Fibroblast of lung (primary cell): Measurements from ENCODE around the gene AZU1.

Experiments used
- EZH2 ChIP-seq: IDR thresholded peaks from 2 replicates; pipeline ENCODE4 v1.5.1; 2012; ENCODE audit warnings: low read length, control low read depth, mild to moderate bottlenecking; ENCODE audit errors: missing control alignments
- TF ChIP-seq, protein P1 (sequence below), 2 donors: IDR thresholded peaks in 1 of 2; conservative IDR thresholded peaks in 1 of 2; 1 replicate in 1 of 2; 2 replicates in 1 of 2; pipeline ENCODE4 v1.5.1; 2011 to 2012; ENCODE audit warnings: low read length in 2 of 2, control low read depth in 1 of 2, inconsistent platforms in 1 of 2, low read depth in 1 of 2, mild to moderate bottlenecking in 1 of 2

DNA sequence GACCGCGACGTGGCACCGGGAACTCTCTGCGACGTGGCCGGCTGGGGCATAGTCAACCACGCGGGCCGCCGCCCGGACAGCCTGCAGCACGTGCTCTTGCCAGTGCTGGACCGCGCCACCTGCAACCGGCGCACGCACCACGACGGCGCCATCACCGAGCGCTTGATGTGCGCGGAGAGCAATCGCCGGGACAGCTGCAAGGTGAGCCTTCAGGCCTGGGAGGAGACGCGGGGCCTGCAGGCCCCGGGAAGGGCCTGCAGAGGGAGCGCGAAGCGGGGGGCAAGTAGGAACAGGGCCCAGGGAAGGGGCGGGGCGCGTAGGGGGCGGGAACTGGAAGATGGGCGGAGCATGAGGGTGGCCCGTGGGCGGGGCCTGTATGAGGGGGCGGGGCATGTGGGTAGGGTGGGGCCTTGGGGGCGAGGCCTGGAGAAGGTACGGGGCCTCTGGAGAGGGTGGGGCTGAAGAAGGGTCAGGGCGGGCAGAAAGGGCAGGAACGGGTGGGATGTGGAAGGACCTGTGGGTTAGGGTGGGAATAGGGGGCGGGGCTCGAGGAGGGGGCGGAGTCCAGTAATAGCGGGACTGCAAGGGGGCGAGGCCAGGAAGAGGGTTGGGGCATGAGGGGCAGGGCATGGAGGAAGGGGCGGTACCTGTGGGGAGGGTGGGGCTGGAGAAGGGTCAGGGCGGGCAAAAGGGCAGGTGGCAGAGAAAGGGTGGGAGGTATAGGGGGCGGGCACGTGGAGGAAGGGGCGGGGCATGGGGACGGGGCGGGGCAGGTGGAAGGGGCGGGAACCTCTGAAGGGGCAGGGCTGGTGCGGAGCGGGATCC is 34.3 kb downstream of the AZU1 start:
- TF ChIP-seq, protein P1, sequence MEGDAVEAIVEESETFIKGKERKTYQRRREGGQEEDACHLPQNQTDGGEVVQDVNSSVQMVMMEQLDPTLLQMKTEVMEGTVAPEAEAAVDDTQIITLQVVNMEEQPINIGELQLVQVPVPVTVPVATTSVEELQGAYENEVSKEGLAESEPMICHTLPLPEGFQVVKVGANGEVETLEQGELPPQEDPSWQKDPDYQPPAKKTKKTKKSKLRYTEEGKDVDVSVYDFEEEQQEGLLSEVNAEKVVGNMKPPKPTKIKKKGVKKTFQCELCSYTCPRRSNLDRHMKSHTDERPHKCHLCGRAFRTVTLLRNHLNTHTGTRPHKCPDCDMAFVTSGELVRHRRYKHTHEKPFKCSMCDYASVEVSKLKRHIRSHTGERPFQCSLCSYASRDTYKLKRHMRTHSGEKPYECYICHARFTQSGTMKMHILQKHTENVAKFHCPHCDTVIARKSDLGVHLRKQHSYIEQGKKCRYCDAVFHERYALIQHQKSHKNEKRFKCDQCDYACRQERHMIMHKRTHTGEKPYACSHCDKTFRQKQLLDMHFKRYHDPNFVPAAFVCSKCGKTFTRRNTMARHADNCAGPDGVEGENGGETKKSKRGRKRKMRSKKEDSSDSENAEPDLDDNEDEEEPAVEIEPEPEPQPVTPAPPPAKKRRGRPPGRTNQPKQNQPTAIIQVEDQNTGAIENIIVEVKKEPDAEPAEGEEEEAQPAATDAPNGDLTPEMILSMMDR (conservative IDR thresholded peaks at IDR 0.05 in 1 of 2, IDR thresholded peaks at IDR 0.05 in 1 of 2; ENCODE audit: low read depth in 1 of 2, low read length in 2 of 2) = no peak
- no peak for TF ChIP-seq EZH2
